HG03066 (cell line): ENCODE data around the gene CEP70.
A peak's percentile ranks its signal among the peaks of the same experiment; 100 is the strongest.
"Not testable (repeated sequence)": the region's sequence is repeated elsewhere in the genome, so short reads cannot be mapped to it uniquely, and the experiment has no call there.

Experiments
- ATAC-seq: cut with Tn5 transposase; IDR thresholded peaks from one replicate; pipeline ENCODE4 v1.9.1; 2021; ENCODE audit warnings: low read depth; ENCODE audit not compliant: unreplicated experiment

The CEP70 gene

GRCh38 chr3:138539352-138539751, 54.7 kb downstream of the CEP70 start:
- ATAC-seq: no peak

- ATAC-seq: not testable (repeated sequence)
These were observed 72.6 kb downstream of the CEP70 start for GRCh38 chr3:138521445-138521844.

GRCh38 chr3:138513090-138513843, 80.8 kb downstream of the CEP70 start:
- ATAC-seq: peak; percentile 50

- ATAC-seq: no peak
These were observed 82.1 kb downstream of the CEP70 start for GRCh38 chr3:138511945-138512344.

- no peak for ATAC-seq
These were observed 84.5 kb downstream of the CEP70 start for GRCh38 chr3:138509586-138509985.

- no peak for ATAC-seq
These were observed 86.5 kb downstream of the CEP70 start for GRCh38 chr3:138507524-138507923.

- no peak for ATAC-seq
These were observed 95.1 kb downstream of the CEP70 start for GRCh38 chr3:138498991-138499390.

GRCh38 chr3:138497851-138498250, 96.2 kb downstream of the CEP70 start:
- no peak for ATAC-seq

- no peak for ATAC-seq
These were observed 97.0 kb downstream of the CEP70 start for GRCh38 chr3:138497021-138497420.

- ATAC-seq: no peak
These were observed 97.6 kb downstream of the CEP70 start for GRCh38 chr3:138496436-138496835.

GRCh38 chr3:138495638-138496037, 98.4 kb downstream of the CEP70 start:
- not testable (repeated sequence) for ATAC-seq

- ATAC-seq: no peak
These were observed 99.5 kb downstream of the CEP70 start for GRCh38 chr3:138494607-138494929.

- ATAC-seq: no peak
These were observed 100.1 kb downstream of the CEP70 start for GRCh38 chr3:138493804-138494606.

- no peak for ATAC-seq
These were observed 100.9 kb downstream of the CEP70 start for GRCh38 chr3:138492980-138493675.

GRCh38 chr3:138491971-138492370, 102.1 kb downstream of the CEP70 start:
- ATAC-seq: no peak

- ATAC-seq: not testable (repeated sequence)
These were observed 107.5 kb downstream of the CEP70 start for GRCh38 chr3:138486580-138486979.

GRCh38 chr3:138484672-138485071, 109.4 kb downstream of the CEP70 start:
- ATAC-seq: not testable (repeated sequence)

GRCh38 chr3:138479438-138479863, 114.6 kb downstream of the CEP70 start:
- no peak for ATAC-seq

GRCh38 chr3:138477801-138478200, 116.3 kb downstream of the CEP70 start:
- ATAC-seq: no peak

GRCh38 chr3:138477120-138477519, 116.9 kb downstream of the CEP70 start:
- ATAC-seq: no peak

- no peak for ATAC-seq
These were observed 117.5 kb downstream of the CEP70 start for GRCh38 chr3:138476526-138476925.
